CD4-positive, alpha-beta memory T cell (primary cell): ENCODE measurements around the gene CCDC167. TPM values are rescaled to one million over a fixed set of nuclear protein-coding genes. Genes with fewer than 3 reads are reported as not detected.

Experiments
- CTCF ChIA-PET: fragments of 350-600 bp; sonication (Branson Sonifier 250); formaldehyde crosslinking; loops from one replicate; lab custom pipeline; 2021; ENCODE audit warnings: inconsistent platforms; ENCODE audit not compliant: partially characterized antibody; lab: Charles Lee
- POLR2A ChIA-PET: fragments of 350-600 bp; sonication (Branson Sonifier 250); formaldehyde crosslinking; loops from one replicate; lab custom pipeline; 2021; ENCODE audit not compliant: partially characterized antibody; lab: Charles Lee
- DNase-seq, 5 donors: peaks; one replicate each; pipeline versions ENCODE4 v3.0.0 to v3.0.0-alpha.2; 2020 to 2022; ENCODE audit warnings: mixed read lengths in 1 of 5
- H3K27ac ChIP-seq: one replicate; pipeline ENCODE4 v1.7.0; 2013; ENCODE audit warnings: low read depth, low read length
- H3K27me3 ChIP-seq: 2 replicates; pipeline ENCODE4 v1.7.0; 2013; ENCODE audit warnings: mild to moderate bottlenecking, low read length, moderate library complexity; ENCODE audit not compliant: insufficient read depth
- H3K36me3 ChIP-seq: 2 replicates; pipeline ENCODE4 v1.7.0; 2013; ENCODE audit warnings: mild to moderate bottlenecking, low read length, moderate library complexity; ENCODE audit not compliant: insufficient read depth
- H3K4me1 ChIP-seq: 2 replicates; pipeline ENCODE4 v1.7.0; 2013; ENCODE audit warnings: mild to moderate bottlenecking, low read length, moderate library complexity; ENCODE audit not compliant: insufficient read depth
- H3K4me3 ChIP-seq, 2 donors: one replicate each; pipeline ENCODE4 v1.7.0; 2013; ENCODE audit warnings: low read length in 2 of 2, mild to moderate bottlenecking in 1 of 2
- H3K9me3 ChIP-seq, 2 donors: one replicate each; pipeline ENCODE4 v1.7.0; 2013; ENCODE audit warnings: low read length in 2 of 2, control low read depth in 1 of 2; ENCODE audit not compliant: control insufficient read depth in 1 of 2
- H3K27ac Mint-ChIP-seq, 7 donors: one replicate each; pipeline ENCODE4 v1.8.0; 2020 to 2021; ENCODE audit warnings: mixed read lengths in 7 of 7, mild to moderate bottlenecking in 6 of 7, inconsistent platforms in 3 of 7, moderate library complexity in 3 of 7
- H3K27me3 Mint-ChIP-seq, 2 donors: one replicate each; pipeline ENCODE4 v1.8.0; 2020 to 2021; ENCODE audit warnings: mixed read lengths in 2 of 2
- H3K36me3 Mint-ChIP-seq, 2 donors: one replicate each; pipeline ENCODE4 v1.8.0; 2020 to 2021; ENCODE audit warnings: mixed read lengths in 2 of 2, inconsistent platforms in 1 of 2, mild to moderate bottlenecking in 1 of 2
- H3K4me1 Mint-ChIP-seq, 4 donors: one replicate each; pipeline ENCODE4 v1.8.0; 2020 to 2021; ENCODE audit warnings: mixed read lengths in 4 of 4, mild to moderate bottlenecking in 1 of 4
- H3K4me3 Mint-ChIP-seq, 8 donors: one replicate each; pipeline ENCODE4 v1.8.0; 2020 to 2021; ENCODE audit warnings: mixed read lengths in 8 of 8, mild to moderate bottlenecking in 7 of 8, moderate library complexity in 6 of 8, inconsistent platforms in 3 of 8
- H3K9me3 Mint-ChIP-seq, 8 donors: one replicate each; pipeline ENCODE4 v1.8.0; 2020 to 2021; ENCODE audit warnings: mixed read lengths in 8 of 8, mild to moderate bottlenecking in 5 of 8, inconsistent platforms in 3 of 8, moderate library complexity in 1 of 8
- intact Hi-C: fragments of 100-400 bp; cut with micrococcal nuclease; formaldehyde crosslinking; loops from one replicate; pipeline ENCODE4 v1.15.1; 2023
- polyA plus RNA-seq, 2 donors: library from polyadenylated mRNA; unstranded; fragments of 300-500 nt; fragmentation: Illumina TruSeq; gene quantifications; one replicate each; pipeline ENCODE4 v1.2.3, GENCODE V29; 2021
- total RNA-seq, 2 experiments: library from RNA; stranded (reverse); gene quantifications; one replicate each; pipeline ENCODE4 v1.2.3, GENCODE V29; 2021

The CCDC167 gene
- total and polyA plus RNA-seq, 4 experiments from 2014 or later, result 25.1 to 226 (median 89.2) TPM

GRCh38 chr6:37483917-37484785, 15.5 kb downstream of the CCDC167 start:
- Histone ChIP-seq H3K4me1 (peaks cover 34% of the 10 kb centered on the region), H3K9me3 (no peaks in the 10 kb centered on the region), H3K27ac (peak overlapping the region; percentile 30), H3K36me3 (peaks cover 46% of the 10 kb centered on the region), H3K27me3 (no peaks in the 10 kb centered on the region), H3K4me3 (no peak overlapping the region)
- intact Hi-C loops, result loop anchor here (1.0 to 5.0 kb wide), 4 partner anchors 82 to 1008 kb away; no protein-coding TSS in a partner anchor
- H3K27ac Mint-ChIP-seq, result peak overlapping the region; percentile 15 to 97 (median 68)
- no peaks in the 10 kb centered on the region for H3K9me3 Mint-ChIP-seq
- POLR2A ChIA-PET, result interaction anchor here (1.0 to 1.4 kb wide), 6 partner anchors 8 to 82 kb away, joined by 3 to 13 read pairs (median 4); no protein-coding TSS in a partner anchor
- H3K4me1 Mint-ChIP-seq, result peaks cover 15 to 32% (median 24%) of the 10 kb centered on the region in 4 donors
- no peak overlapping the region for H3K4me3 Mint-ChIP-seq
- H3K27me3 Mint-ChIP-seq, result no peaks in the 10 kb centered on the region
- peaks cover 17 to 49% of the 10 kb centered on the region in 2 donors for H3K36me3 Mint-ChIP-seq
- CTCF ChIA-PET, result interaction anchor here (0.7 to 7.3 kb wide), 19 partner anchors 11 to 208 kb away, joined by 3 to 131 read pairs (median 4); no protein-coding TSS in a partner anchor
- peak; percentile 74 to 81 (median 76) for DNase-seq

DNA sequence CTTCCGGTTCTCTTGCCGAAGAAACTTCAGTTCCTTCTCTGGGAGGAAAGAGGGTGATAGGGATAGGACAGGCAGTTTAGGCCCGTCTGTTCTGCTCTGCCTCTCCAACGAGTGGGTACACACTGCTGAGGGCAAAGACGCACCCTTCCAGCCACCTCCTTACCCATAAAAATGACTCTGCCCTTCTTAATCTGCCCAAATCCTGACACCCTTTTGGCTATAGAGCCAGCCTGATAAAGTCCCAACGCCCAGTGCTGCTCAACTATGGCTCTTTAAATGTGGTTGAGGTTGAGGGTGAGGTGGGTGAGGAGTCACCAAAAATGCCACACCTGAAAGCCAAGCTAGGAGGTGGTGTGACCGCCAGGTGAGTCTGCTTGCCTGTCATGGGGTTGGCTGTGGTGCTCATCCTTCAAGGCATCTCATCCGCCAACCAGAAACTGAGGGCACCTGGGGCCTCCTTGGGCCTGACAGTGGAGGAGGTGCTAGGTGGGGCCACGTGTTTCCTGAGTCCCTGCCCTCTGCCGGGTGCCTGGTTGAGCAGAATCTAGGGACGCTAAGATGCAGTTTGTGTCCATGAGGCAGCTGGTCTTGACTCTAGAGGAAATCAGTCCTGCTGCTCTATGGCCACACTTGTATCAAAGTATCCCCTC, 16.3 kb downstream of the CCDC167 start:
- peaks cover 54% of the 10 kb centered on the region for H3K36me3 ChIP-seq
- H3K36me3 Mint-ChIP-seq, result peaks cover 18 to 54% of the 10 kb centered on the region in 2 donors
- peak in 1 of 5 donors; percentile 13 for DNase-seq

DNA sequence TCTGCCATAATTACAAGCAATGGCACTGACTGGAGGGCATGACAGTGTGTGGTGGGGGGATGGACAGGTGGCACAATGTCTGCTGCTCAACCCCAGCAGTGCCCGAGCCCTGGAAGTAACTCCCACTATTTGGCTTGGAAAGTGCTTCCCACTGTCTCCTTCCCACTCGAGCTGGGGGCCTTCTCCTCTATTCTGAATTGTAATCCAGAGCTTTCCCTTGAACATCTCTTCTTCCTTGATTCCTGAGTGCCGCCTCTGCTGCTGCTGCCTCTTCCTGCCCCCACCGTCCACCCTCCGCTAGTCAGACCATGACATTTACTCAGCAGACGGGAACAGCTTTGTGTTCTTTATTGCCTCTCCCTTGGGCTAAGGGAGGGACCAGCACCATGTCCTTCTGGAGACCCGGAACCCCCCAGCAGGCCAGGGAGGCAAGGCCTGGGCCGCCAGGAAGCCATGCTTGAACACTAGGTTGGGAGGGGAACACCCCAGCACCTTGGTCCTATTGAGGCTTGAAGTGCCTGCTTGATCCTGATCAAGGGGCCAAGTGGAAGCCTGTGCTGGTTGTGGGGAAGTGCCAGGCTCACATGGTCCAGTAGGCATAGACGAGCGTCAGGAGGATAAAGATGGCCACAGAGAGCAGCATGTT, 17.0 kb downstream of the CCDC167 start:
- no peak for DNase-seq
- no peak overlapping the region for H3K4me3 ChIP-seq
- Mint-ChIP-seq H3K9me3 (no peaks in the 10 kb centered on the region), H3K4me1 (peaks cover 3 to 18% (median 10%) of the 10 kb centered on the region in 4 donors), H3K4me3 (no peak overlapping the region), H3K27me3 (no peaks in the 10 kb centered on the region), H3K36me3 (peaks cover 12 to 61% of the 10 kb centered on the region in 2 donors), H3K27ac (peak overlapping the region in 2 of 7 donors; percentile 50 to 59)
- no peaks in the 10 kb centered on the region for H3K27me3 ChIP-seq
- POLR2A ChIA-PET, result interaction anchor here (1.0 to 1.4 kb wide), 2 partner anchors 9 to 84 kb away, joined by 3 to 4 read pairs; no protein-coding TSS in a partner anchor
- CTCF ChIA-PET, result interaction anchor here (0.6 to 7.3 kb wide), 9 partner anchors 9 to 477 kb away, joined by 3 to 131 read pairs (median 4); partner anchors contain the start of gene FGD2
- H3K36me3 ChIP-seq, result peaks cover 56% of the 10 kb centered on the region
- intact Hi-C loops, result loop anchor here (5.0 kb wide), 1 partner anchor 1010 kb away; no protein-coding TSS in a partner anchor
- no peaks in the 10 kb centered on the region for H3K9me3 ChIP-seq
- H3K4me1 ChIP-seq, result peaks cover 20% of the 10 kb centered on the region
- no peak overlapping the region for H3K27ac ChIP-seq

More for the DNA sequence above, 16.3 kb downstream of the CCDC167 start:
- H3K4me3 Mint-ChIP-seq, result no peak overlapping the region
- Histone ChIP-seq H3K4me1 (peaks cover 26% of the 10 kb centered on the region), H3K27me3 (no peaks in the 10 kb centered on the region), H3K4me3 (no peak overlapping the region), H3K9me3 (no peaks in the 10 kb centered on the region), H3K27ac (no peak overlapping the region)
- no peaks in the 10 kb centered on the region for H3K27me3 Mint-ChIP-seq
- H3K9me3 Mint-ChIP-seq, result no peaks in the 10 kb centered on the region
- peak overlapping the region; percentile 15 to 82 (median 59) for H3K27ac Mint-ChIP-seq
- intact Hi-C loops, result loop anchor here (5.0 kb wide), 1 partner anchor 1009 kb away; no protein-coding TSS in a partner anchor
- CTCF ChIA-PET, result interaction anchor here (0.8 to 7.3 kb wide), 9 partner anchors 10 to 208 kb away, joined by 3 to 131 read pairs (median 3); no protein-coding TSS in a partner anchor
- POLR2A ChIA-PET, result interaction anchor here (1.0 to 1.4 kb wide), 3 partner anchors 9 to 84 kb away, joined by 3 to 4 read pairs (median 4); no protein-coding TSS in a partner anchor
- H3K4me1 Mint-ChIP-seq, result peaks cover 10 to 25% (median 16%) of the 10 kb centered on the region in 4 donors

DNA sequence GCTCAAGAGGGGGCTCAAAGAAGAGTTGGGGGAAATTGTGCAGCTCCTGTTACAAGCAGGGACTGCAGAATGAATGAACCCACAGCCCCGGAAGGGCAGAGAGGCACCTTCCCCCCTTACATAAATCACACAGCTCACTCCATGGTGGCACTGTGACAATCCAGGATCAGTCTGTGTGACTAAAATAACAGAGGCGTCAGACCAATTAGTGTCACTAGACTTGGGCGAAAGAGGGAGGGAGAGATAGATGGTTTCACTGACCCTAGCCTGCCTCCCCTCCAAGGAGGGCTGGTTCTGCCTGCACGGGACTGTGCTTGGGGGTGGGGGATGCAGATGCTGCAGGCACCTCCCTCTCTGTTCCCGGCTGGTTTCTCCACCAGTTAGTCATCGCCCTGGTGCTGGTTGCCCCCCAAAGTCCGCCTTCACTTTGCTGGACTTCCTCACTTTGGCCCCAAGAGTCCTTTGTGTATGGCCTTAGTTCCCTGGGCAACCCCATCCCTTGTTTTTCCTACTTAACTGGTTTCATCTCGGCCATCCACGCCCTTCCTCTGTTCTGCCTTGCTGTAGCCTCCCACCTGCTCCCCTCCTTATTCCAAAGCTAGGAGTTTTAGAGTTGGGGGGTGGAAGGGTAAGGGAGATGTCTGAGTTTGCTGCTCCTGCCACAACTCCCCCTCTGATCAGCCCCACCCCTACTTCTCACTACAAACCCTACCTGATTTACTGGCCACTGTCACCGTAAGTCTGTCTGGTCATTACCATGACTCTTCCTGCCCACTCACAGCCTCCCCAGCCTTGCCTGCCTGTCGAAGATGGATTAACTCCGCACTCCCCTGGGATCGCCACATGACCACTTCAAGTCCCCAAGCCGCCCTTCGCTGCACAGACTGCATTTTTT, 17.7 kb downstream of the CCDC167 start:
- Histone ChIP-seq H3K27ac (no peak overlapping the region), H3K27me3 (no peaks in the 10 kb centered on the region), H3K4me1 (peaks cover 20% of the 10 kb centered on the region), H3K4me3 (no peak overlapping the region), H3K9me3 (no peaks in the 10 kb centered on the region), H3K36me3 (peaks cover 63% of the 10 kb centered on the region)
- ChIA-PET CTCF (interaction anchor here (0.5 to 7.3 kb wide), 9 partner anchors 9 to 477 kb away, joined by 3 to 131 read pairs (median 4); partner anchors contain the start of gene FGD2), POLR2A (interaction anchor here (1.0 to 1.5 kb wide), 3 partner anchors 18 to 85 kb away, joined by 3 to 4 read pairs (median 4); partner anchors contain the start of gene CCDC167)
- Mint-ChIP-seq H3K4me1 (peaks cover 3 to 14% (median 7%) of the 10 kb centered on the region in 4 donors), H3K4me3 (no peak overlapping the region), H3K9me3 (no peaks in the 10 kb centered on the region), H3K27me3 (no peaks in the 10 kb centered on the region), H3K36me3 (peaks cover 12 to 65% of the 10 kb centered on the region in 2 donors), H3K27ac (peak overlapping the region in 3 of 7 donors; percentile 29 to 60 (median 36))
- DNase-seq, result no peak
- intact Hi-C loops, result loop anchor here (5.0 kb wide), 1 partner anchor 1010 kb away; no protein-coding TSS in a partner anchor

DNA sequence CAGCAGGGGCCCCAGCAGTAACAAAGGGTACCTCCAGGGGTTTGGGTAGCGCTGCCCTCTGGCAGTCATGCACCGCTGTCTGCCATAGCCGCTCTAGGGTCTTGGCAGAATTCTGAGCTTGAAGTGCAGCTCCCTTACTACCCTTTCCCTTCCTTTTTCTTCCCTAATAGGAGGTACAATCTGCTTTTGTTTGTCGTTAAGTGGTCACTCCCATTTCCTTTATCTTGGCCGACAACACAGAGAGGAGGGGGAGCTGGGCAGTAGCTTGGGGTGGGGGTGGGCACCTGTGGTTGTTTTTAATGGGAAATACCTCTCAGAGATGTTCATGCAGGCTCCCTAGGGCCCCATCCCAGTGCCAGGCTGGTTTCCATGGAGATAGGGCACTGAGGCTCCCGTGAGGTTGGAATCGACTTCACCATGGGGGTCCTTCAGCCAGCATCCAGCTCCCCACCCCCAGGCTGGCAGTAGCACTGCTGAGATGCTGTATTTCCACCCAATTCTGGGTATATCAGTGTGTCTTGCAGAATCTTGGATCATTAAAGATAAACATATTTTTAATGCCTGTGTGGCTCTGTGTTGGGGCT, 18.6 kb downstream of the CCDC167 start:
- Histone ChIP-seq H3K4me3 (no peak overlapping the region), H3K27me3 (no peaks in the 10 kb centered on the region), H3K36me3 (peaks cover 71% of the 10 kb centered on the region), H3K4me1 (peaks cover 20% of the 10 kb centered on the region), H3K27ac (no peak overlapping the region), H3K9me3 (no peaks in the 10 kb centered on the region)
- Mint-ChIP-seq H3K4me1 (peaks cover 3 to 9% (median 5%) of the 10 kb centered on the region in 4 donors), H3K9me3 (no peaks in the 10 kb centered on the region), H3K36me3 (peaks cover 16 to 71% of the 10 kb centered on the region in 2 donors), H3K4me3 (no peak overlapping the region), H3K27ac (peak overlapping the region in 3 of 7 donors; percentile 36 to 78 (median 70)), H3K27me3 (no peaks in the 10 kb centered on the region)
- no peak for DNase-seq
- intact Hi-C loops, result loop anchor here (5.0 kb wide), 1 partner anchor 1011 kb away; no protein-coding TSS in a partner anchor
- POLR2A ChIA-PET, result interaction anchor here (1.2 to 1.5 kb wide), 3 partner anchors 19 to 57 kb away, joined by 3 to 4 read pairs (median 4); partner anchors contain the start of gene CCDC167
- CTCF ChIA-PET, result interaction anchor here (0.6 to 7.3 kb wide), 5 partner anchors 58 to 211 kb away, joined by 3 to 131 read pairs (median 4); no protein-coding TSS in a partner anchor
